Coronary artery (tissue), 2 donors: ENCODE measurements around the gene GALNT18.

Source experiments
- DNase-seq: peaks from one replicate; pipeline ENCODE4 v3.0.0-alpha.2; 2017; ENCODE audit warnings: low spot score
- H3K27ac ChIP-seq, 2 donors: fragments of 200-600 bp; sonication (generic); one replicate each; pipeline ENCODE4 v1.5.1; 2016 to 2019
- H3K4me3 ChIP-seq: fragments of 200-600 bp; sonication (generic); 2 replicates; pipeline ENCODE4 v1.5.1; 2016; ENCODE audit warnings: mild to moderate bottlenecking, moderate library complexity
- TF ChIP-seq, protein P1 (sequence below): fragments of 200-600 bp; sonication (generic); IDR thresholded peaks from one replicate; pipeline ENCODE4 v1.5.1; 2019; ENCODE audit warnings: antibody characterized with exemption

GALNT18 gene

DNA sequence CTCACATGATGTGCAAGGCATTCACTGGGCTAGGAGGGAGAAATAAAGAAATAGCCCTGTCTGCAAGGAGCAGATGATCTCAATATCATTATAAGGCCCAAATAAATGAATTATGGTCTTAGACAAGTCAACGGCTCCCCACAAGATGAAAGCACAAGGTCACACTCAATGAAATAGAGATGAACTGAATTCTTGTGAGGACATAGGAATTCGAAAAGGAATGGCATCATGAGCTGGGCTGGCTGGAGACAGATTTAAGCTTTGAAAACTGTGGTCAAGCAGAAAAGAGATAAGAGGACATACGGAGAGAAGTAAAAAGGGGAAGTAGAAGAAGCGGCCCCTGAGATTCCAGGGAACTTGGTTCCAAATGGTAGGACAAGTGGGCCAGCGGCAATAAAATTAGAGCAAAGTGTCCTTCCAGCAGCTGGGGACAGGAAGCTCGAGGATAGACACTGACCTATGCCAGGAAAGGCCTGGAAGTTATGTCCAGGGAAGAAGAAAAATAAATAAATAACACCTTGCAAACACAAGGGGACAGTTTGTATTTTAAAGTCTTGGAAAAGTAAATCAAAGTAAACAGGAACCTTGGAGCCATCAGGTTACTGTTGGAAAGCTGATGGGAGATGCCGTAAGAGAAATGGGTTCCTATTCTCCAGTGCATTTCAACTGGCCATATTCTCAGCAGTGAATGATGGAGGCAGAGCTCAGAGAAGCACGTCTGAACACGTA lies 37.8 kb downstream of the GALNT18 start:
- peak; percentile 28 for DNase-seq
- peak overlapping the region; percentile 35 to 48 for H3K27ac ChIP-seq

DNA sequence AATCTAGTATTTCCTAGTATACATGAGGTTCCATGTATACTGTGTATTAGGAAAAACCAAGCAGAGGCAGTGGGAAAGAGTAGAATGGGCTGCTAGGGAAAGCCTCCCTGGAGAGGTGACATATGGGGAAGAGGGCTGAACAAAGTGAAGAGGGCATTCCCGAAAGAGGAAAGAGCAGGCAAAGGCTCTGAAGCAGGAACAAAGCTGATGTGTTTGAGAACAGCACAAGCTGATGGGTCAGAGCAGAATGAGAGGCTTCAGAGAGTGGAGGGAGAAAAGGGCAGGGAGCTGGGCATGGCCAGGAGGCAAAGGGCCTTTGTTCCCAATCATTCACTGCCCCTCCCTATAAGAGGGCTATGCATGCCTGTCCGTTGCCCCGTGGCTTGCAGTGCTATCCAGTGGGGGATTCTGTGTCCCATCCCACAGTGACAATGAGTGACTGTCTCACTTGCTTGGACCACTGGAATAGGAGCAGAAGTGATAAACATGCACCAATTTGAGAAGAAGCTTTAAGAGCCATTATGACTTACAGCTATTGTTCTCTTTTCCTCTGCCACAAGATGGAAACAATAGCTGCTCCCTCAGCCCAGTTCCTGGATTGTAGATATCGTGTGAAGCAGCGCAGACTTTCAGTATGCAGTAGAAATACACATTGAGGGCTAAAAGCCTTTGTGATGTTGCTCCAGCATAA lies 39.6 kb downstream of the GALNT18 start:
- TF ChIP-seq, protein P1, sequence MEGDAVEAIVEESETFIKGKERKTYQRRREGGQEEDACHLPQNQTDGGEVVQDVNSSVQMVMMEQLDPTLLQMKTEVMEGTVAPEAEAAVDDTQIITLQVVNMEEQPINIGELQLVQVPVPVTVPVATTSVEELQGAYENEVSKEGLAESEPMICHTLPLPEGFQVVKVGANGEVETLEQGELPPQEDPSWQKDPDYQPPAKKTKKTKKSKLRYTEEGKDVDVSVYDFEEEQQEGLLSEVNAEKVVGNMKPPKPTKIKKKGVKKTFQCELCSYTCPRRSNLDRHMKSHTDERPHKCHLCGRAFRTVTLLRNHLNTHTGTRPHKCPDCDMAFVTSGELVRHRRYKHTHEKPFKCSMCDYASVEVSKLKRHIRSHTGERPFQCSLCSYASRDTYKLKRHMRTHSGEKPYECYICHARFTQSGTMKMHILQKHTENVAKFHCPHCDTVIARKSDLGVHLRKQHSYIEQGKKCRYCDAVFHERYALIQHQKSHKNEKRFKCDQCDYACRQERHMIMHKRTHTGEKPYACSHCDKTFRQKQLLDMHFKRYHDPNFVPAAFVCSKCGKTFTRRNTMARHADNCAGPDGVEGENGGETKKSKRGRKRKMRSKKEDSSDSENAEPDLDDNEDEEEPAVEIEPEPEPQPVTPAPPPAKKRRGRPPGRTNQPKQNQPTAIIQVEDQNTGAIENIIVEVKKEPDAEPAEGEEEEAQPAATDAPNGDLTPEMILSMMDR = no peak
- DNase-seq = peak; percentile 57
- H3K4me3 ChIP-seq = no peak overlapping the region
- peak overlapping the region in 1 of 2 donors; percentile 1 for H3K27ac ChIP-seq

More for the DNA sequence above, 37.8 kb downstream of the GALNT18 start:
- no peak overlapping the region for H3K4me3 ChIP-seq
- TF ChIP-seq, protein P1 = no peak

DNA sequence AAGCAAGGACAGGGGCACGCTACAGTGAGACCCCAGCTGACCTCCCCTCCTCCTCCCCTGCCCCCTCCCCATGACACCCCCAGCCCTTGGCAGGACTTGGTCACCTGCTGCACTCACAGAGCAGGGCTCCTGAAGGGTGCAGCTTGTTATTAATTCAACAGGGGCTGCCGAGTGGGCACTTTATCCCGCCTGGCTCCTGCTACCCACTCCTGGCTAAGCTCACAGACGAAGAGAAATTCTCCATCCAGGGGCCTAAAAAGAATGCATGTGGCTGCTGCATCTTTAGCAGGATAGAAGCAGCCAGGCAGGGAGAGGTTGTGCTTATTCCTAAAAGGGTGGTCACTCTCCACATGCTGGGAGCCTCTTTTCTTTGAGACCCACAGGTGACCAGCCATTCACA lies 40.3 kb downstream of the GALNT18 start:
- DNase-seq = no peak

DNA sequence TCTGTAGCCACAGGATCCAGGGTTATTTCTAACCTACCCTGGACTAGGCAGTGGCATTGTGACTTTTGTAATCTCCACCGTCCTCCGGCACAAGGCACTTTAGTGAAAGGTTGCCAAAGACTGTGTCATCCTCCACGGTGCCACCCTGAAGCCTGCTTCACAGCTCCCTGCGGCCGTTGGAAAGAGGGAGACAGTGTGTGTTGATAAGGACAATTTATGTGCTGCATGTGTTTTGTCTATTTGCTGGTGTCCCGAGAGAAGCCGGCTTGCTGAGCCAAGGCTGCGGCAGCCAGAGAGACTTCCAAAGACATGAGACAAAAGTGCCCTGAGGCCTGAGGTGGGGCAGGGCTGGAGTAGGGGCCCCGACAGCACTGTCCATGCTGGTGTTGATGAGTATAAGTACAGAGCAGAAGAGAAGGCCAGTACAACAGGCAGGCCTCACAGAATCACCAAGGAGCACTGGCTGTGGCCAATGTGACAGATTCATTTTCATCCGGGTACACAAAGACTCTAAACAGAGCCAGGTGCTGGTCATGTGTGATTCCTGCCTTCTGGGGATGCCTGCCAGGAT lies 40.9 kb downstream of the GALNT18 start:
- TF ChIP-seq, protein P1 = no peak

More for the DNA sequence above, 40.3 kb downstream of the GALNT18 start:
- TF ChIP-seq, protein P1 = no peak
- Histone ChIP-seq H3K27ac (peak overlapping the region; percentile 15 to 55), H3K4me3 (no peak overlapping the region)

DNA sequence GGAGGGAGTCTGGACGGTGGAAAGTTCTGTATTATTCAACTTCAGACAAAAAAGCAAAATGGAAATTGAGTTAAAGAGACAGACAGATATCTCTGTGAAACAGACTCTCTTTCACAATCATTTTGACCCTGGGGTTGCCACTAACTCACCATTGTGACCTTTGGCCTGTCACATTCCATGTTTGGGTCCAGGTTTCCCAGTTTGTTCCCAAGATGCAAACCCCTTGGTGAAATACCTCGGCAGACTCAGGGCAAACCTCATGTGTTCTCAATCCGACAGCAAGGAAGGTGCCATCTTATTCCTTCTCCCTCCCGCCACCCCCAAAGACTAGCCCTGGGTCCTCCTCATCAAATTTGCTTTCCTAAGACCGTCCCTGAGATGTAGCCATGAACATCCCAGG lies 41.8 kb downstream of the GALNT18 start:
- H3K27ac ChIP-seq = no peak overlapping the region
- peak; percentile 50 for DNase-seq

More for the DNA sequence above, 40.9 kb downstream of the GALNT18 start:
- peak; percentile 69 for DNase-seq
- H3K27ac ChIP-seq = peak overlapping the region; percentile 15 to 55
- no peak overlapping the region for H3K4me3 ChIP-seq

DNA sequence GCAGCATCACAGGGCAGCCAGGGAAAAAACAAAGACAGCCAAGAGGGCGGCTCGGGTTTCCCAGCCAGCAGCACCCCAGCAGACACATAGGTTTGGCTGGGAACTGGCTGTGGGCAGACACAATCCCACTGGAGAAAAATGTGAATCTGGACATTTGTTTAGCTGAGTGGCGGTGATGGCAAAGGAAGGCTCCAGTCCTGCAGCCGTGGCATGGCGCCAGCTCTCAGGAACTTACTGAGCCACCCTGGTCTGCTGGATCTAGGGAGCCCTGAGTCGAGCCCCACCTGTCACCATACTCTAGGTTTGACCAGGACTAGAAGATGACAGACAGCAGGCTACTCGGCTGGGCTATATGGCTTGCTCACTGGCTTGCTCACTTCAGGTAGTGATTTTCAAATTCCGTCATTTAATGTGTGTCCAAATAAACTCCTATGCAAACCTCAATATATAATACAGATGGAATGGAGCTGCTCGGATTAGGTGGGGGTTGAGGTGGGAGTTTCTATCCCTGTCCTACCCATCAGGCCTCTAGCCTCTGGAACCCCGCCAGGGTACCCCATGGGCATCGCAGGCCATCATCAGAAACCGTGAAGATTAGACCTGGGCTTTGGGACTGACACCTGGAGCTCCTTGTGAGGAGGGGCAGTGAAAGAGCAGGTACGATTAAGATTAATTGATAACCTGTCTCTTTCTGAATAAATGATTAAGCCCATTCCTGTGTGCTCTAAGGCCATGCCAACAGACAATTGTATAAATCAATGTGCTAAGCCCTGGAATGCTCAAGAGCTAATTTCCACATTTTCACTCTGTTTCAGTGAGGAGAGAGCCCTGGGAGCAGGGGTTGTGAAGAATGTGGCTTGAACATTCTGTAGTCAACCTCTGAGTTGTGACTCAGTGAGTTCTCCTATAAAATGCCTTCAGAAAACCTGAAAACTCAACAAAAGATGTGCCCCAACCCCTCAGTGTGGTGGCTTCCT lies 42.5 kb downstream of the GALNT18 start:
- H3K27ac ChIP-seq = peak overlapping the region in 1 of 2 donors; percentile 9
- peak; percentile 66 for DNase-seq
- no peak overlapping the region for H3K4me3 ChIP-seq
- TF ChIP-seq, protein P1 = no peak

More for the DNA sequence above, 41.8 kb downstream of the GALNT18 start:
- H3K4me3 ChIP-seq = no peak overlapping the region
- TF ChIP-seq, protein P1 = no peak
